HEK293 (cell line): ENCODE measurements around the gene BHLHE23.

Experiments
- CTCF ChIA-PET: fragments of 350-600 bp; formaldehyde crosslinking; extraction: SDS; loops from one replicate; lab custom pipeline; 2021; ENCODE audit warnings: antibody characterized with exemption; lab: Yijun Ruan, JAX
- POLR2A ChIA-PET: fragments of 300-600 bp; formaldehyde crosslinking; extraction: SDS; loops from one replicate; lab custom pipeline; 2020; ENCODE audit warnings: antibody characterized with exemption, inconsistent platforms; lab: Yijun Ruan, JAX
- H3K27ac ChIP-seq: fragments of 200-500 bp; sonication (Bioruptor generic); 2 replicates; pipeline ENCODE4 v1.5.1; 2014; ENCODE audit warnings: low read depth, low read length, control low read depth, inconsistent platforms; ENCODE audit errors: extremely low read depth
- H3K36me3 ChIP-seq, 2 experiments: fragments of 200-500 bp in 1 of 2; sonication (Bioruptor generic) in 1 of 2; 1 replicate in 1 of 2; 2 replicates in 1 of 2; pipeline ENCODE4 v1.5.1; 2014 to 2017; ENCODE audit warnings: inconsistent platforms in 2 of 2, low read length in 2 of 2; ENCODE audit not compliant: control insufficient read depth in 2 of 2, insufficient read depth in 1 of 2
- H3K4me1 ChIP-seq: fragments of 200-500 bp; sonication (Bioruptor generic); 2 replicates; pipeline ENCODE4 v1.5.1; 2014; ENCODE audit warnings: mild to moderate bottlenecking, low read length, inconsistent platforms; ENCODE audit not compliant: control insufficient read depth, insufficient read depth
- H3K4me3 ChIP-seq: 2 replicates; pipeline ENCODE4 v1.5.1; 2011; ENCODE audit warnings: low read depth, mild to moderate bottlenecking, control low read depth, low read length, moderate library complexity
- H3K9me3 ChIP-seq: fragments of 200-500 bp; sonication (Bioruptor generic); 2 replicates; pipeline ENCODE4 v1.5.1; 2014; ENCODE audit warnings: low read depth, low read length, inconsistent platforms; ENCODE audit not compliant: control insufficient read depth, insufficient read depth
- GFI1B ChIP-seq: fragments of 450-650 bp; formaldehyde crosslinking; IDR thresholded peaks from 2 replicates; pipeline ENCODE4 v1.5.1; 2016; ENCODE audit warnings: missing biosample characterization, missing genetic modification characterization
- HOXA7 ChIP-seq: sonication (generic); formaldehyde crosslinking; IDR thresholded peaks from 2 replicates; pipeline ENCODE4 v1.8.1; 2022; ENCODE audit warnings: missing genetic modification reagents, borderline replicate concordance
- KLF10 ChIP-seq: fragments of 450-650 bp; IDR thresholded peaks from 2 replicates; pipeline ENCODE4 v1.5.1; 2018; ENCODE audit warnings: missing biosample characterization, mild to moderate bottlenecking, missing genetic modification characterization
- REPIN1 ChIP-seq: fragments of 450-650 bp; formaldehyde crosslinking; IDR thresholded peaks from 2 replicates; pipeline ENCODE4 v1.5.1; 2017; ENCODE audit warnings: missing biosample characterization, missing genetic modification characterization, low read depth
- SETDB1 ChIP-seq: IDR thresholded peaks from one replicate; pipeline ENCODE4 v1.6.1; 2017; ENCODE audit warnings: mild to moderate bottlenecking, low read length, moderate library complexity, mixed read lengths; ENCODE audit not compliant: insufficient read length
- TCF7L2 ChIP-seq: IDR thresholded peaks from 2 replicates; pipeline ENCODE4 v1.6.1; 2011; ENCODE audit warnings: low read depth, mild to moderate bottlenecking, inconsistent platforms, low read length, moderate library complexity, borderline replicate concordance
- ZBTB8A ChIP-seq: fragments of 450-650 bp; formaldehyde crosslinking; IDR thresholded peaks from 2 replicates; pipeline ENCODE4 v1.5.1; 2016; ENCODE audit warnings: missing biosample characterization, missing genetic modification characterization
- ZFP3 ChIP-seq: fragments of 450-650 bp; formaldehyde crosslinking; IDR thresholded peaks from 2 replicates; pipeline ENCODE4 v1.5.1; 2016; ENCODE audit warnings: low read depth, missing biosample characterization, missing genetic modification characterization
- ZNF121 ChIP-seq: fragments of 450-650 bp; formaldehyde crosslinking; IDR thresholded peaks from 2 replicates; pipeline ENCODE4 v1.5.1; 2016; ENCODE audit warnings: missing biosample characterization, missing genetic modification characterization
- ZNF16 ChIP-seq: fragments of 450-650 bp; formaldehyde crosslinking; IDR thresholded peaks from 2 replicates; pipeline ENCODE4 v1.5.1; 2016; ENCODE audit warnings: low read depth, missing biosample characterization, missing genetic modification characterization
- ZNF239 ChIP-seq: fragments of 450-650 bp; formaldehyde crosslinking; IDR thresholded peaks from 2 replicates; pipeline ENCODE4 v1.5.1; 2016; ENCODE audit warnings: missing biosample characterization, missing genetic modification characterization
- ZNF248 ChIP-seq: fragments of 450-650 bp; formaldehyde crosslinking; IDR thresholded peaks from 2 replicates; pipeline ENCODE4 v1.5.1; 2017; ENCODE audit warnings: missing biosample characterization, missing genetic modification characterization
- ZNF292 ChIP-seq: fragments of 450-650 bp; formaldehyde crosslinking; IDR thresholded peaks from 2 replicates; pipeline ENCODE4 v1.5.1; 2016; ENCODE audit warnings: low read depth, missing biosample characterization, missing genetic modification characterization, borderline replicate concordance
- ZNF302 ChIP-seq: fragments of 450-650 bp; formaldehyde crosslinking; IDR thresholded peaks from 2 replicates; pipeline ENCODE4 v1.5.1; 2016; ENCODE audit warnings: missing biosample characterization, missing genetic modification characterization, low read depth
- ZNF311 ChIP-seq: fragments of 450-650 bp; formaldehyde crosslinking; IDR thresholded peaks from 2 replicates; pipeline ENCODE4 v1.5.1; 2017; ENCODE audit warnings: missing biosample characterization, missing genetic modification characterization, borderline replicate concordance
- ZNF366 ChIP-seq: fragments of 450-650 bp; formaldehyde crosslinking; conservative IDR thresholded peaks from 2 replicates; pipeline ENCODE4 v1.5.1; 2016; ENCODE audit warnings: missing biosample characterization, missing genetic modification characterization
- ZNF521 ChIP-seq: fragments of 450-650 bp; formaldehyde crosslinking; IDR thresholded peaks from 2 replicates; pipeline ENCODE4 v1.5.1; 2017; ENCODE audit warnings: missing biosample characterization, mild to moderate bottlenecking, missing genetic modification characterization
- ZNF624 ChIP-seq: fragments of 450-650 bp; formaldehyde crosslinking; IDR thresholded peaks from 2 replicates; pipeline ENCODE4 v1.5.1; 2017; ENCODE audit warnings: missing biosample characterization, missing genetic modification characterization
- ZNF664 ChIP-seq: fragments of 450-650 bp; formaldehyde crosslinking; IDR thresholded peaks from 2 replicates; pipeline ENCODE4 v1.5.1; 2016; ENCODE audit warnings: missing biosample characterization, missing genetic modification characterization
- ZNF768 ChIP-seq: fragments of 450-650 bp; formaldehyde crosslinking; IDR thresholded peaks from 2 replicates; pipeline ENCODE4 v1.5.1; 2018; ENCODE audit warnings: missing biosample characterization, mild to moderate bottlenecking, missing genetic modification characterization
- TF ChIP-seq, protein P1 (sequence below): fragments of 450-650 bp; formaldehyde crosslinking; IDR thresholded peaks from 2 replicates; pipeline ENCODE4 v1.5.1; 2016; ENCODE audit warnings: missing biosample characterization, missing genetic modification characterization, low read depth
- TF ChIP-seq, protein P2 (sequence below): fragments of 450-650 bp; formaldehyde crosslinking; IDR thresholded peaks from 2 replicates; pipeline ENCODE4 v1.5.1; 2016; ENCODE audit warnings: missing biosample characterization, missing genetic modification characterization
- TF ChIP-seq, protein P3 (sequence below): fragments of 450-650 bp; formaldehyde crosslinking; IDR thresholded peaks from 2 replicates; pipeline ENCODE4 v1.5.1; 2017; ENCODE audit warnings: missing biosample characterization, missing genetic modification characterization
- TF ChIP-seq, protein P4 (sequence below): fragments of 450-650 bp; formaldehyde crosslinking; IDR thresholded peaks from 2 replicates; pipeline ENCODE4 v1.5.1; 2017; ENCODE audit warnings: missing biosample characterization, missing genetic modification characterization
- TF ChIP-seq, protein P5 (sequence below): fragments of 450-650 bp; formaldehyde crosslinking; IDR thresholded peaks from 2 replicates; pipeline ENCODE4 v1.5.1; 2016; ENCODE audit warnings: missing biosample characterization, missing genetic modification characterization, low read depth

The BHLHE23 gene

DNA sequence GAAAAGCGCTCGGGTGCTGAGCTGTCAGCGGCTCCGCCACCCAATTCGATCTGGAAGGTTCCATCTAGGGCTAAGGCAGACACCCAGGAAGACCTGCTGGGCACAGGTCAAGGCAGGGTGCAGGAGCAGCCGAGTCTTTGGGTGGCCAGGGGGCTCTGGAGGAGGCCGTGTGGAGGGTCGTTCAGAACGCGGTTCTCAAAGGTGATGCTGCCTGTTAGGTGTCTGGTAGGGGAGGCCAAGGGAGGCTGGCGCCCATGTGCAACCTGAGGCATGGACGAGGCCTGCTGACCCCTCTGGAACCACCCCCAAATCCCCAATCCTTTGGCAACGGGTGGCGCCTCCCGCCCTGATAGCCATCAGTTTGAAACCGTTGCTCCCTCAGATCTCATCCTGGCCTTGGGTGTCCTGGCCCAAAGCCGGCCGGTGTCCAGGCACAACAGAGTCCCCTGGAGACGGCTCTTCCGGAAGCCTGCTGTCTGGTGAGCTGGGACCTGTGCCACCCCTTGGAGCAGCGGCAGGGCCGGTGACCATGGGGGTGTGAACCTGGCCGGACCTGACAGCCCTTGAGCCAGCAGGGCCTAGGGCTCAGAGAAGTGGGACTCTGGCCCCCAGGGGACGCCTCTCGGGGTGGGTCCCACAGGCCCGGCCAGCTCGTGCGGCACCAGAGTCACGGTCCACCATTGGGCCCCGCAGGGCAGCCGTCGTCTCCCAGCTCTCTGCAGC is 43.7 kb downstream of the BHLHE23 start:
- no peak overlapping the region for H3K27ac ChIP-seq
- H3K9me3 ChIP-seq = no peaks in the 10 kb centered on the region
- no peak overlapping the region for H3K4me3 ChIP-seq
- CTCF ChIA-PET = no interaction called here
- POLR2A ChIA-PET = no interaction called here
- no peaks in the 10 kb centered on the region for H3K36me3 ChIP-seq
- no peak for TF ChIP-seq ZNF248 (tag by site-specific recombination)
- no peak for TF ChIP-seq ZNF366
- TF ChIP-seq KLF10 (tag by site-specific recombination) = no peak
- TF ChIP-seq, protein P1, sequence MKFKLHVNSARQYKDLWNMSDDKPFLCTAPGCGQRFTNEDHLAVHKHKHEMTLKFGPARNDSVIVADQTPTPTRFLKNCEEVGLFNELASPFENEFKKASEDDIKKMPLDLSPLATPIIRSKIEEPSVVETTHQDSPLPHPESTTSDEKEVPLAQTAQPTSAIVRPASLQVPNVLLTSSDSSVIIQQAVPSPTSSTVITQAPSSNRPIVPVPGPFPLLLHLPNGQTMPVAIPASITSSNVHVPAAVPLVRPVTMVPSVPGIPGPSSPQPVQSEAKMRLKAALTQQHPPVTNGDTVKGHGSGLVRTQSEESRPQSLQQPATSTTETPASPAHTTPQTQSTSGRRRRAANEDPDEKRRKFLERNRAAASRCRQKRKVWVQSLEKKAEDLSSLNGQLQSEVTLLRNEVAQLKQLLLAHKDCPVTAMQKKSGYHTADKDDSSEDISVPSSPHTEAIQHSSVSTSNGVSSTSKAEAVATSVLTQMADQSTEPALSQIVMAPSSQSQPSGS (tag by site-specific recombination) = no peak
- no peak for TF ChIP-seq ZNF768 (tag by site-specific recombination)
- no peak for TF ChIP-seq ZNF521 (tag by site-specific recombination)
- no peak for TF ChIP-seq ZNF16 (tag by site-specific recombination)
- TF ChIP-seq, protein P2, sequence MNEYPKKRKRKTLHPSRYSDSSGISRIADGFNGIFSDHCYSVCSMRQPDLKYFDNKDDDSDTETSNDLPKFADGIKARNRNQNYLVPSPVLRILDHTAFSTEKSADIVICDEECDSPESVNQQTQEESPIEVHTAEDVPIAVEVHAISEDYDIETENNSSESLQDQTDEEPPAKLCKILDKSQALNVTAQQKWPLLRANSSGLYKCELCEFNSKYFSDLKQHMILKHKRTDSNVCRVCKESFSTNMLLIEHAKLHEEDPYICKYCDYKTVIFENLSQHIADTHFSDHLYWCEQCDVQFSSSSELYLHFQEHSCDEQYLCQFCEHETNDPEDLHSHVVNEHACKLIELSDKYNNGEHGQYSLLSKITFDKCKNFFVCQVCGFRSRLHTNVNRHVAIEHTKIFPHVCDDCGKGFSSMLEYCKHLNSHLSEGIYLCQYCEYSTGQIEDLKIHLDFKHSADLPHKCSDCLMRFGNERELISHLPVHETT = no peak
- no peak for TF ChIP-seq ZNF624 (tag by site-specific recombination)
- TF ChIP-seq ZFP3 (tag by site-specific recombination) = no peak
- no peak for TF ChIP-seq HOXA7
- TF ChIP-seq ZBTB8A (tag by site-specific recombination) = no peak
- TF ChIP-seq, protein P3, sequence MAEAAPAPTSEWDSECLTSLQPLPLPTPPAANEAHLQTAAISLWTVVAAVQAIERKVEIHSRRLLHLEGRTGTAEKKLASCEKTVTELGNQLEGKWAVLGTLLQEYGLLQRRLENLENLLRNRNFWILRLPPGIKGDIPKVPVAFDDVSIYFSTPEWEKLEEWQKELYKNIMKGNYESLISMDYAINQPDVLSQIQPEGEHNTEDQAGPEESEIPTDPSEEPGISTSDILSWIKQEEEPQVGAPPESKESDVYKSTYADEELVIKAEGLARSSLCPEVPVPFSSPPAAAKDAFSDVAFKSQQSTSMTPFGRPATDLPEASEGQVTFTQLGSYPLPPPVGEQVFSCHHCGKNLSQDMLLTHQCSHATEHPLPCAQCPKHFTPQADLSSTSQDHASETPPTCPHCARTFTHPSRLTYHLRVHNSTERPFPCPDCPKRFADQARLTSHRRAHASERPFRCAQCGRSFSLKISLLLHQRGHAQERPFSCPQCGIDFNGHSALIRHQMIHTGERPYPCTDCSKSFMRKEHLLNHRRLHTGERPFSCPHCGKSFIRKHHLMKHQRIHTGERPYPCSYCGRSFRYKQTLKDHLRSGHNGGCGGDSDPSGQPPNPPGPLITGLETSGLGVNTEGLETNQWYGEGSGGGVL (tag by site-specific recombination) = no peak
- no peak for TF ChIP-seq TCF7L2
- TF ChIP-seq, protein P4, sequence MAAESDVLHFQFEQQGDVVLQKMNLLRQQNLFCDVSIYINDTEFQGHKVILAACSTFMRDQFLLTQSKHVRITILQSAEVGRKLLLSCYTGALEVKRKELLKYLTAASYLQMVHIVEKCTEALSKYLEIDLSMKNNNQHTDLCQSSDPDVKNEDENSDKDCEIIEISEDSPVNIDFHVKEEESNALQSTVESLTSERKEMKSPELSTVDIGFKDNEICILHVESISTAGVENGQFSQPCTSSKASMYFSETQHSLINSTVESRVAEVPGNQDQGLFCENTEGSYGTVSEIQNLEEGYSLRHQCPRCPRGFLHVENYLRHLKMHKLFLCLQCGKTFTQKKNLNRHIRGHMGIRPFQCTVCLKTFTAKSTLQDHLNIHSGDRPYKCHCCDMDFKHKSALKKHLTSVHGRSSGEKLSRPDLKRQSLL (tag by site-specific recombination) = no peak
- TF ChIP-seq GFI1B (tag by site-specific recombination) = no peak
- no peak for TF ChIP-seq REPIN1
- no peaks in the 10 kb centered on the region for H3K4me1 ChIP-seq

DNA sequence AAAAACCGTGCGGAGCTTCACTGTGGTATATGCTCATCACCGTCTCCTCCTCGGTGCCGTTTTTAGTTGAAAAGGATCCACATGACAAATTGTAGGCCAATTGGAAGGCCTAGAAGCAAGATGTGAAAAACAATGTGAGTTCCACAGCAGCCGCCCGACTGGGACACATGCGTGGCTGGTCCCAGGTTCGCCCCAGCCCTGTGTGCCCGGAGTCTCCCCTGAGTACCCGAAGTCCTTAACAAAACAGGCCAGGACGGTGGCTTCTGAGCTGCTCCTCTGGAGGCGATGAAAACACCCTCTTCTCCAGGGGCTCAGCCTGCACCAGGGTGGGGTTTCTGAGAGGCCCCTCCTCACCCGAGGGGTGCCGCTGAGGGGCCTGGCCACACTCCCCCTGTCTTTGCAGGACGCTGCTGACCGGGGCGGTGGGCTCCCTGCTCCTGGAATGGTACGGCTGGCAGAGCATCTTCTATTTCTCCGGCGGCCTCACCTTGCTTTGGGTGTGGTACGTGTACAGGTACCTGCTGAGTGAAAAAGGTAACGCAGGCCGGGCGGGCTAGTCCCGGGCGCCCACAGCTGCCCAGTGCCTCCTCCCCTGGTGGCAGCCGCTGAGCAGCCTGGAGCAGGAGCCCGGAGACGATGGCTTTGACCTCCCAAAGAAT is 44.4 kb downstream of the BHLHE23 start:
- no peaks in the 10 kb centered on the region for H3K36me3 ChIP-seq
- H3K4me3 ChIP-seq = no peak overlapping the region
- no peaks in the 10 kb centered on the region for H3K4me1 ChIP-seq
- CTCF ChIA-PET = interaction anchor here (1.5 kb wide), 1 partner anchor 8 kb away, joined by 3 read pairs; no protein-coding TSS in a partner anchor
- H3K9me3 ChIP-seq = no peaks in the 10 kb centered on the region
- POLR2A ChIA-PET = no interaction called here
- no peak overlapping the region for H3K27ac ChIP-seq
- TF ChIP-seq, protein P1 (tag by site-specific recombination) = no peak
- TF ChIP-seq, protein P5, sequence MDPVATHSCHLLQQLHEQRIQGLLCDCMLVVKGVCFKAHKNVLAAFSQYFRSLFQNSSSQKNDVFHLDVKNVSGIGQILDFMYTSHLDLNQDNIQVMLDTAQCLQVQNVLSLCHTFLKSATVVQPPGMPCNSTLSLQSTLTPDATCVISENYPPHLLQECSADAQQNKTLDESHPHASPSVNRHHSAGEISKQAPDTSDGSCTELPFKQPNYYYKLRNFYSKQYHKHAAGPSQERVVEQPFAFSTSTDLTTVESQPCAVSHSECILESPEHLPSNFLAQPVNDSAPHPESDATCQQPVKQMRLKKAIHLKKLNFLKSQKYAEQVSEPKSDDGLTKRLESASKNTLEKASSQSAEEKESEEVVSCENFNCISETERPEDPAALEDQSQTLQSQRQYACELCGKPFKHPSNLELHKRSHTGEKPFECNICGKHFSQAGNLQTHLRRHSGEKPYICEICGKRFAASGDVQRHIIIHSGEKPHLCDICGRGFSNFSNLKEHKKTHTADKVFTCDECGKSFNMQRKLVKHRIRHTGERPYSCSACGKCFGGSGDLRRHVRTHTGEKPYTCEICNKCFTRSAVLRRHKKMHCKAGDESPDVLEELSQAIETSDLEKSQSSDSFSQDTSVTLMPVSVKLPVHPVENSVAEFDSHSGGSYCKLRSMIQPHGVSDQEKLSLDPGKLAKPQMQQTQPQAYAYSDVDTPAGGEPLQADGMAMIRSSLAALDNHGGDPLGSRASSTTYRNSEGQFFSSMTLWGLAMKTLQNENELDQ (tag by site-specific recombination) = no peak
- no peak for TF ChIP-seq ZNF366
- TF ChIP-seq ZNF664 (tag by site-specific recombination) = no peak
- no peak for TF ChIP-seq ZNF311 (tag by site-specific recombination)
- TF ChIP-seq ZNF121 = no peak
- TF ChIP-seq ZNF239 (tag by site-specific recombination) = no peak
- no peak for TF ChIP-seq ZNF292 (tag by site-specific recombination)
- TF ChIP-seq ZNF302 = no peak
- no peak for TF ChIP-seq TCF7L2
- no peak for TF ChIP-seq SETDB1
